K562 (cell line): ENCODE data around the gene RUNDC1. TPM values are rescaled to one million over a fixed set of nuclear protein-coding genes. Genes with fewer than 3 reads are reported as not detected.

ENCODE experiments used
- ATAC-seq: fragments of 200-7000 bp; cut with Tn5 transposase; 3 replicates; pipeline ENCODE4 v1.9.1; 2020; ENCODE audit warnings: moderate library complexity
- BruUV-seq: library from RNA; stranded (reverse); fragments of 400-500 nt; replicated peaks from 2 replicates; lab custom pipeline; 2021; lab: Mats Ljungman, UMichigan
- CTCF ChIA-PET: fragments of 300-600 bp; formaldehyde crosslinking; extraction: SDS; loops from one replicate; lab custom pipeline; 2021; ENCODE audit warnings: low intra/inter-chr PET ratio; lab: Yijun Ruan, JAX
- POLR2A ChIA-PET: fragments of 300-600, 350-650 bp; sonication (Branson Sonifier 250); formaldehyde crosslinking; extraction: SDS; loops from one replicate; lab custom pipeline; 2021; ENCODE audit warnings: antibody characterized with exemption, inconsistent platforms; lab: Yijun Ruan, JAX
- DNase-seq, 4 experiments: peaks; one replicate each; pipeline versions ENCODE4 v3.0.0 to v3.0.0-alpha.2; 2011 to 2018; ENCODE audit warnings: low spot score in 3 of 4, mixed read lengths in 3 of 4; ENCODE audit errors: extremely low read depth in 1 of 4
- FAIRE-seq: peaks from 2 replicates; lab custom pipeline; 2011; peaks lifted over from hg19 to GRCh38; lab: Jason Lieb, UNC
- H2AFZ ChIP-seq: 2 replicates; pipeline ENCODE4 v1.6.0; 2011; ENCODE audit warnings: low read depth, low read length, control low read depth, inconsistent platforms
- H3K27ac ChIP-seq: fragments of 200-600 bp; 3 replicates; pipeline ENCODE4 v1.8.0; 2011; ENCODE audit warnings: low read depth, mild to moderate bottlenecking, control low read depth, inconsistent platforms, low read length, moderate library complexity, mixed read lengths; ENCODE audit errors: extremely low read depth
- H3K27me3 ChIP-seq, 2 experiments: fragments of 300-600 bp in 1 of 2; 2 replicates in 1 of 2; 3 replicates in 1 of 2; pipeline versions ENCODE4 v1.6.0 to v1.8.0; 2011; ENCODE audit warnings: inconsistent platforms in 2 of 2, low read length in 2 of 2, mild to moderate bottlenecking in 1 of 2, mixed read lengths in 1 of 2, moderate library complexity in 1 of 2; ENCODE audit not compliant: control insufficient read depth in 2 of 2, insufficient read depth in 2 of 2
- H3K36me3 ChIP-seq: fragments of 300-600 bp; 3 replicates; pipeline ENCODE4 v1.8.0; 2011; ENCODE audit warnings: mild to moderate bottlenecking, low read length, inconsistent platforms; ENCODE audit not compliant: control insufficient read depth, insufficient read depth
- H3K4me1 ChIP-seq, 2 experiments: fragments of 200-600 bp in 1 of 2; replicated peaks in 1 of 2; 2 replicates in 1 of 2; 3 replicates in 1 of 2; pipeline versions ENCODE4 v1.5.1 to v1.8.0; 2011; ENCODE audit warnings: inconsistent platforms in 2 of 2, low read length in 2 of 2, mild to moderate bottlenecking in 1 of 2, mixed read lengths in 1 of 2, moderate library complexity in 1 of 2; ENCODE audit not compliant: control insufficient read depth in 2 of 2, insufficient read depth in 2 of 2
- H3K4me2 ChIP-seq: 2 replicates; pipeline ENCODE4 v1.6.1; 2011; ENCODE audit warnings: low read length, control low read depth, inconsistent platforms, mixed read lengths; ENCODE audit not compliant: insufficient read depth
- H3K4me3 ChIP-seq: fragments of 200-600 bp; sonication (generic), shearing (Covaris generic); 2 replicates; pipeline ENCODE4 v1.5.1; 2016; ENCODE audit warnings: control low read depth, inconsistent platforms
- H3K79me2 ChIP-seq: fragments of 200-600 bp; 3 replicates; pipeline ENCODE4 v1.8.0; 2011; ENCODE audit warnings: low read length, inconsistent platforms; ENCODE audit not compliant: control insufficient read depth, insufficient read depth
- H3K9ac ChIP-seq, 2 experiments: 2 replicates each; pipeline versions ENCODE4 v1.6.0 to v1.6.1; 2011; ENCODE audit warnings: low read depth in 2 of 2, low read length in 2 of 2, control low read depth in 1 of 2, inconsistent platforms in 1 of 2, mild to moderate bottlenecking in 1 of 2, mixed read lengths in 1 of 2; ENCODE audit not compliant: insufficient read depth in 1 of 2
- H3K9me1 ChIP-seq: one replicate; pipeline ENCODE4 v1.6.0; 2011; ENCODE audit warnings: inconsistent platforms, mild to moderate bottlenecking, low read length, moderate library complexity; ENCODE audit not compliant: control insufficient read depth, insufficient read depth
- H3K9me3 ChIP-seq: replicated peaks from 2 replicates; pipeline ENCODE4 v1.5.1; 2011; ENCODE audit warnings: low read depth, low read length, inconsistent platforms; ENCODE audit not compliant: control insufficient read depth, insufficient read depth
- H4K20me1 ChIP-seq: replicated peaks from 2 replicates; pipeline ENCODE4 v1.6.1; 2011; ENCODE audit warnings: low read length, inconsistent platforms, mixed read lengths; ENCODE audit not compliant: control insufficient read depth, insufficient read depth
- ARID1B ChIP-seq: fragments of 450-650 bp; IDR thresholded peaks from 2 replicates; pipeline ENCODE4 v1.6.1; 2016; ENCODE audit warnings: antibody characterized with exemption, mild to moderate bottlenecking, inconsistent platforms
- BRF1 ChIP-seq: IDR thresholded peaks from 3 replicates; pipeline ENCODE4 v1.6.1; 2011; ENCODE audit warnings: borderline replicate concordance, mild to moderate bottlenecking; ENCODE audit not compliant: insufficient read length; ENCODE audit errors: extremely low read depth
- CBX5 ChIP-seq: IDR thresholded peaks from 2 replicates; pipeline ENCODE4 v1.6.1; 2014; ENCODE audit warnings: low read depth, borderline replicate concordance
- CUX1 ChIP-seq: fragments of 200-800 bp; sonication (Bioruptor generic); IDR thresholded peaks from 2 replicates; pipeline ENCODE4 v1.6.1; 2016; ENCODE audit warnings: missing genetic modification characterization, missing compliant biosample characterization
- ESRRB ChIP-seq: fragments of 250-450 bp; sonication (Bioruptor Pico); IDR thresholded peaks from 2 replicates; pipeline ENCODE4 v1.5.0; 2020; ENCODE audit warnings: mild to moderate bottlenecking, moderate library complexity, borderline replicate concordance
- FOXJ3 ChIP-seq: sonication (generic); formaldehyde crosslinking; IDR thresholded peaks from 2 replicates; pipeline ENCODE4 v1.4.0; 2020; ENCODE audit warnings: mild to moderate bottlenecking, missing genetic modification reagents
- GABPB2 ChIP-seq: fragments of 250-450 bp; sonication (Bioruptor Pico); conservative IDR thresholded peaks from 2 replicates; pipeline ENCODE4 v1.5.1; 2021; ENCODE audit warnings: mild to moderate bottlenecking
- NFE2L1 ChIP-seq: fragments of 450-650 bp; IDR thresholded peaks from 2 replicates; pipeline ENCODE4 v1.6.1; 2016; ENCODE audit warnings: missing genetic modification characterization, low read depth, mild to moderate bottlenecking, missing compliant biosample characterization, moderate library complexity, borderline replicate concordance
- PRPF4 ChIP-seq: fragments of 200-400 bp; formaldehyde crosslinking; IDR thresholded peaks from one replicate; pipeline ENCODE4 v1.6.1; 2017; ENCODE audit warnings: low read length, low read depth, mild to moderate bottlenecking; ENCODE audit not compliant: insufficient read depth, poor library complexity, severe bottlenecking
- STAT5A ChIP-seq: IDR thresholded peaks from 2 replicates; pipeline ENCODE4 v1.6.1; 2012; ENCODE audit warnings: low read length, inconsistent platforms, borderline replicate concordance
- TAF7 ChIP-seq: fragments of 450-650 bp; IDR thresholded peaks from 2 replicates; pipeline ENCODE4 v1.6.1; 2016; ENCODE audit warnings: missing genetic modification characterization, missing compliant biosample characterization
- UBTF ChIP-seq, 2 experiments: IDR thresholded peaks; 2 replicates each; pipeline ENCODE4 v1.6.1; 2012; ENCODE audit warnings: improper control_type of control experiment in 2 of 2, low read depth in 2 of 2, low read length in 2 of 2, borderline replicate concordance in 1 of 2
- WGBS: fragments of 100-300 bp; shearing (Covaris generic); methylation state at CpG from one replicate; pipeline ENCODE4 v1.1.6; 2016; ENCODE audit warnings: low coverage, mixed read lengths; ENCODE audit not compliant: insufficient coverage; ENCODE audit errors: missing lambda C conversion rate; 5-methylcytosine and 5-hydroxymethylcytosine counted together
- in situ Hi-C: fragments of 300-500 bp; cut with MboI; formaldehyde crosslinking; loops from 4 replicates; pipeline ENCODE4 v1.15.0; 2018; ENCODE audit warnings: inconsistent platforms, mixed read lengths
- intact Hi-C: fragments of 100-400 bp; cut with micrococcal nuclease; formaldehyde crosslinking; loops from 2 replicates; pipeline ENCODE4 v1.14.2; 2022
- polyA plus RNA-seq, 8 experiments: library from polyadenylated mRNA; depleted of rRNA in 4 of 8; stranded (reverse) in 5 of 8; unstranded in 3 of 8; fragments of >200 nt; fragmentation: Nextera tagmentation in 2 of 8; fragmentation: Illumina TruSeq in 1 of 8; extraction: Ambion mirVana in 2 of 8; extraction: Trizol in 1 of 8; gene quantifications; 2 replicates each; pipeline versions ENCODE4 v1.2.1 to v1.2.3, GENCODE V29; 2011 to 2014; ENCODE audit warnings: inconsistent platforms in 1 of 8, missing spikeins in 1 of 8
- total RNA-seq, 7 experiments: library from RNA; depleted of rRNA in 6 of 7; stranded (reverse); fragments of >200 nt in 6 of 7; fragmentation: Illumina TruSeq in 2 of 7; extraction: Trizol in 2 of 7; gene quantifications; 2 replicates each; pipeline versions ENCODE4 v1.2.1 to v1.2.3, GENCODE V29; 2011 to 2021; ENCODE audit warnings: low replicate concordance in 1 of 7
- TF ChIP-seq, protein P1 (sequence below): fragments of 450-650 bp; formaldehyde crosslinking; IDR thresholded peaks from 2 replicates; pipeline ENCODE4 v1.4.0; 2020; ENCODE audit warnings: mild to moderate bottlenecking

The RUNDC1 gene
- total and polyA plus RNA-seq, 9 of the 15 experiments (the other 6 are each of a cell fraction or from before 2014, with no cell fraction given): 3.4 to 12.6 (median 9.4) TPM

DNA sequence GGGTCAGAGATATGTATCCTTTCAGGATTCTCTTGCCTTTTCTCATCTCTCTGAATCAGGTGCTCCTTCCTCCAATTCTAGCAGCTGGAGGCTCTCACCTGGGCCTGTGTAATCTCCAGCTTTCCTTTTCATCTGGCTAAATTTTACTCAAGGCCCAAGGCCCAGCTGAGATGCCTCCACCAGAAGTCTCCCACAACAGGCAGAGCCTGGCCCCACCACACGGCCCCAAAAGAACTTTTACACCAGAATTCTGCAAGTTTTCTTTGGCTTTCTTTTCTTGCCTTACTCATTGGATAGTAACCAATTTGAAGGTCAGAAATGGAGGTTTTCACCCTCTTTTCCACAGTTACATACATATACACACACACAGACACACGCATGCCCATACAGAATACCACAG is 59.3 kb downstream of the RUNDC1 start (continued):
- no peak for TF ChIP-seq CUX1 (CRISPR knock-in tag)
- TF ChIP-seq, all 486 proteins: peak for 0

DNA sequence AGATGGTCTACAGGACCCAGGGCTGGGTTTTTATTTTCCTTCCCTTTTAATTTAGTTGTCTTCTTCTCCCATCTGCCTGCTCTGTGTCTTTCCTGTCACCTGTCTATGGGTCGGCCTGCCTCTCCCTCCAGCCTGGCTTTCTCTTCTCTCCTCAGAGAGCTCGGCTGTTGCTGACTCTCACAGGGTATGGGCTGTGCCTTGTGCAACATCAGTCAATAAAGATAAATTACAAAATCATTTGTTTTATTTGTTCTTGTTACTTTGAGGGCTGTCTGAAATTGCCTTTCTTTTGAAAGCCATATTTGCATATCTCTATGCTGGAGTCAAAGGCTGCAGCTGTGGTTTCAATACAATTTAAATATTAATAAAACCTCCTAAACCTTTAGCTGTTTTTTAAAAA is 60.3 kb downstream of the RUNDC1 start:
- no peak overlapping the region for H3K4me2 ChIP-seq
- DNase-seq (no peak), FAIRE-seq (no peak), ATAC-seq (no peak)
- ChIA-PET POLR2A (no interaction called here), CTCF (no interaction called here)
- H3K27ac ChIP-seq: no peak overlapping the region
- H3K9ac ChIP-seq: no peak overlapping the region
- intact Hi-C loops: no loop called here
- no peaks in the 10 kb centered on the region for H3K9me3 ChIP-seq
- in situ Hi-C loops: no loop called here
- no peaks in the 10 kb centered on the region for H3K9me1 ChIP-seq
- H3K27me3 ChIP-seq: no peaks in the 10 kb centered on the region
- H4K20me1 ChIP-seq: no peaks in the 10 kb centered on the region
- H3K4me1 ChIP-seq: peaks cover 0 to 5% of the 10 kb centered on the region in 2 experiments; a peak in 3 of 5 replicates
- no peak overlapping the region for H2AFZ ChIP-seq
- no TSS peak for BruUV-seq
- peaks cover 31% of the 10 kb centered on the region for H3K36me3 ChIP-seq
- 90% methylated on average over 2 of the region's 2 CpGs for WGBS
- no peaks in the 10 kb centered on the region for H3K79me2 ChIP-seq
- no peak overlapping the region for H3K4me3 ChIP-seq
- TF ChIP-seq, protein P1, sequence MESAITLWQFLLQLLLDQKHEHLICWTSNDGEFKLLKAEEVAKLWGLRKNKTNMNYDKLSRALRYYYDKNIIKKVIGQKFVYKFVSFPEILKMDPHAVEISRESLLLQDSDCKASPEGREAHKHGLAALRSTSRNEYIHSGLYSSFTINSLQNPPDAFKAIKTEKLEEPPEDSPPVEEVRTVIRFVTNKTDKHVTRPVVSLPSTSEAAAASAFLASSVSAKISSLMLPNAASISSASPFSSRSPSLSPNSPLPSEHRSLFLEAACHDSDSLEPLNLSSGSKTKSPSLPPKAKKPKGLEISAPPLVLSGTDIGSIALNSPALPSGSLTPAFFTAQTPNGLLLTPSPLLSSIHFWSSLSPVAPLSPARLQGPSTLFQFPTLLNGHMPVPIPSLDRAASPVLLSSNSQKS (CRISPR knock-in tag): no peak
- TF ChIP-seq PRPF4 (no peak), UBTF (IDR thresholded peaks at IDR 0.05; ENCODE audit: borderline replicate concordance in 1 of 2, low read depth in 2 of 2, low read length in 2 of 2) (no peak), FOXJ3 (no peak), BRF1 (no peak), ARID1B (no peak), STAT5A (no peak), CBX5 (no peak), NFE2L1 (tag) (no peak), TAF7 (tag) (no peak), GABPB2 (CRISPR knock-in tag) (no peak), ESRRB (CRISPR knock-in tag) (no peak)
